ENCODE results near the gene MTR. TPM values are rescaled to one million over a fixed set of nuclear protein-coding genes. Genes with fewer than 3 reads are reported as not detected.

The MTR gene
- total RNA-seq, 1 experiment from 2014 or later = 24.6 TPM

DNA sequence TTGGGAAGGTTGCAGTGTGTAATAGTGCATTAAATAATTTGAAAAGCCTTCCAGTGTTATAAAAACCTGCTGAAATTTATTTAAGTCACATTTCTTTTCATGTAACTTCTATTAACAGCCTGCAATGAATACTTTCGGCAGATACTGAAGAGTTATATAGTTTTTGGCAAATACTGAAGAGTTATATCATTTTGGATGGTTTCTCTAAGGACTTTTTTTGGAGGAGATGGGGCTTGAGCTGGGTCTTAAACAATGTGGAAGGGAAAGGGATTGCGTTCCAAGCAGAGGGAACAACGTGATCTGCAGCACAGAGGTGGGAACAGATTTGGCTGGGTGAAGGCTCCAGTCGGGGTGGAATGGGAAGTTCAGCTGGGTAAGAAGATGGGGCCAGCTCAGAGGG lies 39.8 kb downstream of the MTR start:
- no peak for DNase-seq (ENCODE audit: low read depth, low spot score)

DNA sequence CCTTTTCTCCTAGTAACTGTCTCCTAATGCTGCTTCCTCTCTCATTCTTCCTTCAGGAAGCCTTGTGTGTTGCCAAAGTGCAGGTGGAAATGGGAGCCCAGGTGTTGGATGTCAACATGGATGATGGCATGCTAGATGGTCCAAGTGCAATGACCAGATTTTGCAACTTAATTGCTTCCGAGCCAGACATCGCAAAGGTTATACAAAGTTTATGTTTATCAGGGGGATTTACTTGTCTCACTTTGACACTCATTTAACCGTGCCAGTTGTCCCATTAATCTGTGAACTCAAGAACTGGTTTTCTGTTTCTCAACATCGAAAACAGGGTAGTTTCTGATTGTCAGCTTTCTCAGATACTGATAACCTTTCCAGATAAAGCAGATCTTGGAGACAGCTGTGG lies 40.4 kb downstream of the MTR start:
- H3K9me3 ChIP-seq (ENCODE audit: control insufficient read depth in 1 of 2, insufficient read depth in 1 of 2, low read depth in 1 of 2, low read length in 2 of 2) = no peaks in the 10 kb centered on the region
- no peak overlapping the region for H3K4me3 ChIP-seq (replicated peaks in 1 of 2; ENCODE audit: low read depth in 1 of 2, low read length in 2 of 2)
- H3K27ac ChIP-seq (ENCODE audit: low read depth, low read length) = no peak overlapping the region
- no peak overlapping the region for H3K9ac ChIP-seq (ENCODE audit: low read length)
- no peaks in the 10 kb centered on the region for H3K27me3 ChIP-seq (ENCODE audit: insufficient read depth, low read length)
- no TSS peak for BruUV-seq (replicated peaks)
- peaks cover 22 to 24% of the 10 kb centered on the region in 2 experiments for H3K36me3 ChIP-seq (ENCODE audit: control insufficient read depth in 1 of 2, insufficient read depth in 2 of 2, low read length in 2 of 2)
- CTCF ChIA-PET = no interaction called here
- RAD21 ChIA-PET (ENCODE audit: low non-redundant PET in 1 of 2, low total read pairs in 2 of 2, uncharacterized antibody in 2 of 2, unreplicated experiment in 2 of 2) = no interaction called here
- ATAC-seq (no peak), DNase-seq (ENCODE audit: low read depth, low spot score) (no peak)
- H4K20me1 ChIP-seq (ENCODE audit: insufficient read depth) = no peaks in the 10 kb centered on the region
- intact Hi-C loops (cut with micrococcal nuclease) = no loop called here
- no peak for TF ChIP-seq EZH2 (IDR thresholded peaks at IDR 0.05)
- TF ChIP-seq POLR2A (IDR thresholded peaks at IDR 0.05; ENCODE audit: borderline replicate concordance, extremely low read depth, insufficient read depth, insufficient read length) = no peak
- TF ChIP-seq, protein P1, sequence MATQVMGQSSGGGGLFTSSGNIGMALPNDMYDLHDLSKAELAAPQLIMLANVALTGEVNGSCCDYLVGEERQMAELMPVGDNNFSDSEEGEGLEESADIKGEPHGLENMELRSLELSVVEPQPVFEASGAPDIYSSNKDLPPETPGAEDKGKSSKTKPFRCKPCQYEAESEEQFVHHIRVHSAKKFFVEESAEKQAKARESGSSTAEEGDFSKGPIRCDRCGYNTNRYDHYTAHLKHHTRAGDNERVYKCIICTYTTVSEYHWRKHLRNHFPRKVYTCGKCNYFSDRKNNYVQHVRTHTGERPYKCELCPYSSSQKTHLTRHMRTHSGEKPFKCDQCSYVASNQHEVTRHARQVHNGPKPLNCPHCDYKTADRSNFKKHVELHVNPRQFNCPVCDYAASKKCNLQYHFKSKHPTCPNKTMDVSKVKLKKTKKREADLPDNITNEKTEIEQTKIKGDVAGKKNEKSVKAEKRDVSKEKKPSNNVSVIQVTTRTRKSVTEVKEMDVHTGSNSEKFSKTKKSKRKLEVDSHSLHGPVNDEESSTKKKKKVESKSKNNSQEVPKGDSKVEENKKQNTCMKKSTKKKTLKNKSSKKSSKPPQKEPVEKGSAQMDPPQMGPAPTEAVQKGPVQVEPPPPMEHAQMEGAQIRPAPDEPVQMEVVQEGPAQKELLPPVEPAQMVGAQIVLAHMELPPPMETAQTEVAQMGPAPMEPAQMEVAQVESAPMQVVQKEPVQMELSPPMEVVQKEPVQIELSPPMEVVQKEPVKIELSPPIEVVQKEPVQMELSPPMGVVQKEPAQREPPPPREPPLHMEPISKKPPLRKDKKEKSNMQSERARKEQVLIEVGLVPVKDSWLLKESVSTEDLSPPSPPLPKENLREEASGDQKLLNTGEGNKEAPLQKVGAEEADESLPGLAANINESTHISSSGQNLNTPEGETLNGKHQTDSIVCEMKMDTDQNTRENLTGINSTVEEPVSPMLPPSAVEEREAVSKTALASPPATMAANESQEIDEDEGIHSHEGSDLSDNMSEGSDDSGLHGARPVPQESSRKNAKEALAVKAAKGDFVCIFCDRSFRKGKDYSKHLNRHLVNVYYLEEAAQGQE (IDR thresholded peaks at IDR 0.05; ENCODE audit: low read depth) = no peak
- TF ChIP-seq, protein P2, sequence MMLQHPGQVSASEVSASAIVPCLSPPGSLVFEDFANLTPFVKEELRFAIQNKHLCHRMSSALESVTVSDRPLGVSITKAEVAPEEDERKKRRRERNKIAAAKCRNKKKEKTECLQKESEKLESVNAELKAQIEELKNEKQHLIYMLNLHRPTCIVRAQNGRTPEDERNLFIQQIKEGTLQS (IDR thresholded peaks at IDR 0.05) = no peak
- no peak for TF ChIP-seq JUND (IDR thresholded peaks at IDR 0.05)
- no peak for TF ChIP-seq SP1 (IDR thresholded peaks at IDR 0.05; ENCODE audit: low read depth)
- TF ChIP-seq, protein P3, sequence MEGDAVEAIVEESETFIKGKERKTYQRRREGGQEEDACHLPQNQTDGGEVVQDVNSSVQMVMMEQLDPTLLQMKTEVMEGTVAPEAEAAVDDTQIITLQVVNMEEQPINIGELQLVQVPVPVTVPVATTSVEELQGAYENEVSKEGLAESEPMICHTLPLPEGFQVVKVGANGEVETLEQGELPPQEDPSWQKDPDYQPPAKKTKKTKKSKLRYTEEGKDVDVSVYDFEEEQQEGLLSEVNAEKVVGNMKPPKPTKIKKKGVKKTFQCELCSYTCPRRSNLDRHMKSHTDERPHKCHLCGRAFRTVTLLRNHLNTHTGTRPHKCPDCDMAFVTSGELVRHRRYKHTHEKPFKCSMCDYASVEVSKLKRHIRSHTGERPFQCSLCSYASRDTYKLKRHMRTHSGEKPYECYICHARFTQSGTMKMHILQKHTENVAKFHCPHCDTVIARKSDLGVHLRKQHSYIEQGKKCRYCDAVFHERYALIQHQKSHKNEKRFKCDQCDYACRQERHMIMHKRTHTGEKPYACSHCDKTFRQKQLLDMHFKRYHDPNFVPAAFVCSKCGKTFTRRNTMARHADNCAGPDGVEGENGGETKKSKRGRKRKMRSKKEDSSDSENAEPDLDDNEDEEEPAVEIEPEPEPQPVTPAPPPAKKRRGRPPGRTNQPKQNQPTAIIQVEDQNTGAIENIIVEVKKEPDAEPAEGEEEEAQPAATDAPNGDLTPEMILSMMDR (IDR thresholded peaks at IDR 0.05 in 2 of 3, conservative IDR thresholded peaks at IDR 0.05 in 1 of 3; ENCODE audit: borderline replicate concordance in 1 of 3, insufficient read depth in 1 of 3, low read depth in 2 of 3, low read length in 2 of 3) = no peak
- no peak for TF ChIP-seq EZH2phosphoT487 (IDR thresholded peaks at IDR 0.05; ENCODE audit: borderline replicate concordance)
- TF ChIP-seq EGR1 (IDR thresholded peaks at IDR 0.05; ENCODE audit: low read depth) = no peak
- no peak for TF ChIP-seq SIN3A (IDR thresholded peaks at IDR 0.05; ENCODE audit: low read depth)
- POLR2A ChIA-PET = no interaction called here
- no peaks in the 10 kb centered on the region for H3K4me1 ChIP-seq (ENCODE audit: control insufficient read depth in 1 of 2, insufficient read depth in 2 of 2, low read length in 2 of 2)
- no peak overlapping the region for H2AFZ ChIP-seq (ENCODE audit: low read depth, low read length, poor library complexity, severe bottlenecking)
- no peak overlapping the region for H3K4me2 ChIP-seq (ENCODE audit: low read length)
- no peaks in the 10 kb centered on the region for H3K79me2 ChIP-seq (ENCODE audit: insufficient read depth, low read length)
- H3K9me2 ChIP-seq (ENCODE audit: insufficient read depth) = no peaks in the 10 kb centered on the region

More for the DNA sequence above, 39.8 kb downstream of the MTR start:
- TF ChIP-seq, protein P4, sequence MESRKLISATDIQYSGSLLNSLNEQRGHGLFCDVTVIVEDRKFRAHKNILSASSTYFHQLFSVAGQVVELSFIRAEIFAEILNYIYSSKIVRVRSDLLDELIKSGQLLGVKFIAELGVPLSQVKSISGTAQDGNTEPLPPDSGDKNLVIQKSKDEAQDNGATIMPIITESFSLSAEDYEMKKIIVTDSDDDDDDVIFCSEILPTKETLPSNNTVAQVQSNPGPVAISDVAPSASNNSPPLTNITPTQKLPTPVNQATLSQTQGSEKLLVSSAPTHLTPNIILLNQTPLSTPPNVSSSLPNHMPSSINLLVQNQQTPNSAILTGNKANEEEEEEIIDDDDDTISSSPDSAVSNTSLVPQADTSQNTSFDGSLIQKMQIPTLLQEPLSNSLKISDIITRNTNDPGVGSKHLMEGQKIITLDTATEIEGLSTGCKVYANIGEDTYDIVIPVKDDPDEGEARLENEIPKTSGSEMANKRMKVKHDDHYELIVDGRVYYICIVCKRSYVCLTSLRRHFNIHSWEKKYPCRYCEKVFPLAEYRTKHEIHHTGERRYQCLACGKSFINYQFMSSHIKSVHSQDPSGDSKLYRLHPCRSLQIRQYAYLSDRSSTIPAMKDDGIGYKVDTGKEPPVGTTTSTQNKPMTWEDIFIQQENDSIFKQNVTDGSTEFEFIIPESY (IDR thresholded peaks at IDR 0.05; ENCODE audit: extremely low read depth, insufficient replicate concordance, low read length) = no peak
- no peak for TF ChIP-seq SP1 (IDR thresholded peaks at IDR 0.05; ENCODE audit: low read depth)
- H2AFZ ChIP-seq (ENCODE audit: low read depth, low read length, poor library complexity, severe bottlenecking) = no peak overlapping the region
- H3K27ac ChIP-seq (ENCODE audit: low read depth, low read length) = no peak overlapping the region
- no peak for ATAC-seq
- CTCF ChIA-PET = no interaction called here
- intact Hi-C loops (cut with micrococcal nuclease) = no loop called here
- no peak overlapping the region for H3K4me3 ChIP-seq (replicated peaks in 1 of 2; ENCODE audit: low read depth in 1 of 2, low read length in 2 of 2)
- H3K36me3 ChIP-seq (ENCODE audit: control insufficient read depth in 1 of 2, insufficient read depth in 2 of 2, low read length in 2 of 2) = peaks cover 22 to 26% of the 10 kb centered on the region in 2 experiments
- no TSS peak for BruUV-seq (replicated peaks)
- no peaks in the 10 kb centered on the region for H4K20me1 ChIP-seq (ENCODE audit: insufficient read depth)
- no peaks in the 10 kb centered on the region for H3K9me2 ChIP-seq (ENCODE audit: insufficient read depth)
- POLR2A ChIA-PET = no interaction called here
- no peak overlapping the region for H3K9ac ChIP-seq (ENCODE audit: low read length)
- no peak overlapping the region for H3K4me2 ChIP-seq (ENCODE audit: low read length)
- H3K9me3 ChIP-seq (ENCODE audit: control insufficient read depth in 1 of 2, insufficient read depth in 1 of 2, low read depth in 1 of 2, low read length in 2 of 2) = no peaks in the 10 kb centered on the region
- RAD21 ChIA-PET (ENCODE audit: low non-redundant PET in 1 of 2, low total read pairs in 2 of 2, uncharacterized antibody in 2 of 2, unreplicated experiment in 2 of 2) = no interaction called here
- H3K79me2 ChIP-seq (ENCODE audit: insufficient read depth, low read length) = no peaks in the 10 kb centered on the region
- H3K4me1 ChIP-seq (ENCODE audit: control insufficient read depth in 1 of 2, insufficient read depth in 2 of 2, low read length in 2 of 2) = no peaks in the 10 kb centered on the region
- no peaks in the 10 kb centered on the region for H3K27me3 ChIP-seq (ENCODE audit: insufficient read depth, low read length)

All from HCT116 (cell line).